ENCODE data around the gene PRCD. TPM values are rescaled to one million over a fixed set of nuclear protein-coding genes. Genes with fewer than 3 reads are reported as not detected.
A peak's percentile ranks its signal among the peaks of the same experiment; 100 is the strongest.
"Not testable (repeated sequence)": the region's sequence is repeated elsewhere in the genome, so short reads cannot be mapped to it uniquely, and the experiment has no call there.

PRCD gene
- total RNA-seq, 1 donor from 2014 or later = 4.3 TPM

GRCh38 chr17:76527430-76528111 is 12.3 kb upstream of the PRCD start:
- peak; percentile 39 for DNase-seq (ENCODE audit: low spot score)

GRCh38 chr17:76528156-76528527 is 11.7 kb upstream of the PRCD start:
- no peak for DNase-seq (ENCODE audit: low spot score)

GRCh38 chr17:76528528-76529223 is 11.2 kb upstream of the PRCD start:
- no peak for DNase-seq (ENCODE audit: low spot score)

GRCh38 chr17:76529224-76530094 is 10.4 kb upstream of the PRCD start:
- peak; percentile 79 for DNase-seq (ENCODE audit: low spot score)

- no peak for DNase-seq (ENCODE audit: low spot score)
These were observed 9.6 kb upstream of the PRCD start for GRCh38 chr17:76530095-76530723.

- no peak for DNase-seq (ENCODE audit: low spot score)
These were observed 8.9 kb upstream of the PRCD start for GRCh38 chr17:76530811-76531485.

GRCh38 chr17:76531486-76532038 is 8.3 kb upstream of the PRCD start:
- DNase-seq (ENCODE audit: low spot score) = no peak

- DNase-seq (ENCODE audit: low spot score) = no peak
These were observed 7.7 kb upstream of the PRCD start for GRCh38 chr17:76532072-76532651.

GRCh38 chr17:76533640-76534359 is 6.0 kb upstream of the PRCD start:
- not testable (repeated sequence) for DNase-seq (ENCODE audit: low spot score)

- DNase-seq (ENCODE audit: low spot score) = no peak
These were observed 4.8 kb upstream of the PRCD start for GRCh38 chr17:76534831-76535732.

GRCh38 chr17:76535788-76536510 is 3.9 kb upstream of the PRCD start:
- no peak for DNase-seq (ENCODE audit: low spot score)

- DNase-seq (ENCODE audit: low spot score) = no peak
These were observed 3.1 kb upstream of the PRCD start for GRCh38 chr17:76536511-76537287.

- no peak for DNase-seq (ENCODE audit: low spot score)
These were observed 2.6 kb upstream of the PRCD start for GRCh38 chr17:76537288-76537577.

- no peak for DNase-seq (ENCODE audit: low spot score)
These were observed 2.1 kb upstream of the PRCD start, which contains the start of gene CYGB for GRCh38 chr17:76537578-76538280. CYGB (minus strand) TSS chr17:76537709; CDS start chr17:76537542, 167 bp downstream.

- no peak for DNase-seq (ENCODE audit: low spot score)
These were observed 1.4 kb upstream of the PRCD start for GRCh38 chr17:76538281-76538931.

- DNase-seq (ENCODE audit: low spot score) = no peak
These were observed 788 bp upstream of the PRCD start for GRCh38 chr17:76538941-76539570.

All from mucosa of gallbladder (tissue), 1 donor.